Measurements from ENCODE around the gene ACBD4. TPM values are rescaled to one million over a fixed set of nuclear protein-coding genes. Genes with fewer than 3 reads are reported as not detected.

The ACBD4 gene
- total RNA-seq, 2 donors from 2014 or later = 13.0 to 16.6 TPM

DNA sequence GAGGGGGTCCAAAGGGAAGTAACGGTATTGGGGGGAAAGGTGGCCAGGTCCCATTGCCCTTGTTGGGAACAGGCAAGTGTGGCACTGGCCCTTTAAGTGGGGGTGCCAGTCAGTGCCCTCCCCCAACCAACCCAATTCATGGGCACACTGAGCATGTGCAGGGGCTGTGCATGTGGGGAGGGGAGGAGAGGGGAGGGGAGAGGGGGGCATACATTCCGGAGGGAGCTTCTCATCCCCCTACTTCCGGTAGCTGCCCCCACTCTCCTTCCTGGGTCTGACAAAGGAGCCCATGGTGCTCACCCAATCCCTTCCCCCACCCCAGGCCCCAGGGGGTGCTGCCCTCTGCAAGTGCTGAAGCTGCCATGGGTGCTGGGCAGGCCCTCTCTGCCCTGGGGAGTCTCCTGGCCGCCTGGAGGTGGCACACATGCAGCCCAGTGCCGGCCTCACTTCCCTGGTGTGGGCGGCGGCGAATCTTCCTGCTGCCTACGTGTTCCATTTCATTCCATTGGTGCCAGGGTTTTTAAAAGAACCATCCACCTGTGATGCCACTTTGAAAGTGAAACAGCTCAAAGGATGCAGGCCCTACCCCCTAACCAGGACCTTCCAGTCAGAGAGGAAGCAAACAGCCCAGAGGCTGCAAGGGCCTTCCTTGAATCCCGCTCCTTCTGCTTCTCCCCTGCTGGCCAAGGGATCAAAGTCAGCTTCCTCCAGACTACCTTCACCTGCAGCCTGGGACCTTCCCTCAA, 37.2 kb downstream of the ACBD4 start:
- TF ChIP-seq, protein P1, sequence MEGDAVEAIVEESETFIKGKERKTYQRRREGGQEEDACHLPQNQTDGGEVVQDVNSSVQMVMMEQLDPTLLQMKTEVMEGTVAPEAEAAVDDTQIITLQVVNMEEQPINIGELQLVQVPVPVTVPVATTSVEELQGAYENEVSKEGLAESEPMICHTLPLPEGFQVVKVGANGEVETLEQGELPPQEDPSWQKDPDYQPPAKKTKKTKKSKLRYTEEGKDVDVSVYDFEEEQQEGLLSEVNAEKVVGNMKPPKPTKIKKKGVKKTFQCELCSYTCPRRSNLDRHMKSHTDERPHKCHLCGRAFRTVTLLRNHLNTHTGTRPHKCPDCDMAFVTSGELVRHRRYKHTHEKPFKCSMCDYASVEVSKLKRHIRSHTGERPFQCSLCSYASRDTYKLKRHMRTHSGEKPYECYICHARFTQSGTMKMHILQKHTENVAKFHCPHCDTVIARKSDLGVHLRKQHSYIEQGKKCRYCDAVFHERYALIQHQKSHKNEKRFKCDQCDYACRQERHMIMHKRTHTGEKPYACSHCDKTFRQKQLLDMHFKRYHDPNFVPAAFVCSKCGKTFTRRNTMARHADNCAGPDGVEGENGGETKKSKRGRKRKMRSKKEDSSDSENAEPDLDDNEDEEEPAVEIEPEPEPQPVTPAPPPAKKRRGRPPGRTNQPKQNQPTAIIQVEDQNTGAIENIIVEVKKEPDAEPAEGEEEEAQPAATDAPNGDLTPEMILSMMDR (IDR thresholded peaks at IDR 0.05) = no peak
- H3K9ac ChIP-seq (ENCODE audit: low read depth in 2 of 2, low read length in 2 of 2) = peak overlapping the region; percentile 63 to 84
- intact Hi-C loops (cut with DNase I) = no loop called here

DNA sequence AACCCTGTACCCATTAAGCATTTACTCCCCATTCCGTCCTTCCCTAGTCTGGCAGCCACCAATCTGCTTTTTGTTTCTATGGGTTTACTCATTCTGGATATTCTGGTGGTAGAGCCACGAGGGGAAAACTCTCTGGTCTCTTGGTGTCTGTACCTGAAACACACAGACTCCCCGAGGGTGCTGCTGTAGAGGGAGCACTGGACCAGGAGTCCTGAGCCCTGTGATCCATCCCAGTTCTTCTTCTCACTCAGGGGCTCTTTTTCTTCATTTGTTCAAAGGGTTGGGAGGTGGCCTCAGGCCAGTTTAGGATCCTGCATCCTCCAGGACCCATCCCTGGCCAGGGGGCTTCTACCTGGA, 40.2 kb downstream of the ACBD4 start:
- DNase-seq = no peak
- intact Hi-C loops (cut with DNase I) = no loop called here
- H3K27me3 ChIP-seq = no peaks in the 10 kb centered on the region
- H3K9ac ChIP-seq (ENCODE audit: low read depth in 2 of 2, low read length in 2 of 2) = peak overlapping the region in 1 of 2 donors; percentile 7
- H3K4me3 ChIP-seq = no peak overlapping the region
- no peak overlapping the region for H3K27ac ChIP-seq
- TF ChIP-seq, protein P1 (IDR thresholded peaks at IDR 0.05) = no peak
- H3K9me3 ChIP-seq = no peaks in the 10 kb centered on the region
- peaks cover 14% of the 10 kb centered on the region for H3K4me1 ChIP-seq
- no peaks in the 10 kb centered on the region for H3K36me3 ChIP-seq

More for the DNA sequence above, 37.2 kb downstream of the ACBD4 start:
- H3K27me3 ChIP-seq = no peaks in the 10 kb centered on the region
- peaks cover 14% of the 10 kb centered on the region for H3K4me1 ChIP-seq
- DNase-seq = peak; percentile 80
- peak overlapping the region; percentile 70 for H3K27ac ChIP-seq
- H3K36me3 ChIP-seq = no peaks in the 10 kb centered on the region
- H3K9me3 ChIP-seq = no peaks in the 10 kb centered on the region
- H3K4me3 ChIP-seq = no peak overlapping the region

DNA sequence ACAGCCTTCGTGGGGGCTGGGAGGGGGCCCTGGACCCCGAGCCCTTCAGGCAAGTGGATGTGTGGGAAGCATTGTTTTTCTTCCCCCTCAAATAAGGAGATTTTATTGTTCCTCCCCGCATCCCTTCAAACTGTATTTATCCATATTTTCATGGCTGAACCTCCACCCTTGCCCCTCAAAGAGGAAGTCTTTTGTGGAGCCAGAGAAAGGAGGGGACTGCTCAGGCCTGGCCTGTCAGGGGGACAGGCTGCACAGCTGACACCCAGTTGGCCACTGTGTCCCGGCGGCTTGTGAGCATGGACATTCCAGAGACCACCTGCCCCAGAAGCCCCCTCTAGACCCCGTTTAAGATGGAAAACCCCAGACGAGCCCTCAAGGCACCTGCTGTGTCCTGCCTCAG, 42.1 kb downstream of the ACBD4 start:
- TF ChIP-seq, protein P1 (IDR thresholded peaks at IDR 0.05) = no peak
- no peaks in the 10 kb centered on the region for H3K9me3 ChIP-seq
- no peak overlapping the region for H3K9ac ChIP-seq (ENCODE audit: low read depth in 2 of 2, low read length in 2 of 2)
- H3K27ac ChIP-seq = no peak overlapping the region
- no peak overlapping the region for H3K4me3 ChIP-seq
- H3K27me3 ChIP-seq = no peaks in the 10 kb centered on the region
- H3K4me1 ChIP-seq = peaks cover 4% of the 10 kb centered on the region
- no peak for DNase-seq
- H3K36me3 ChIP-seq = no peaks in the 10 kb centered on the region
- intact Hi-C loops (cut with DNase I) = no loop called here

DNA sequence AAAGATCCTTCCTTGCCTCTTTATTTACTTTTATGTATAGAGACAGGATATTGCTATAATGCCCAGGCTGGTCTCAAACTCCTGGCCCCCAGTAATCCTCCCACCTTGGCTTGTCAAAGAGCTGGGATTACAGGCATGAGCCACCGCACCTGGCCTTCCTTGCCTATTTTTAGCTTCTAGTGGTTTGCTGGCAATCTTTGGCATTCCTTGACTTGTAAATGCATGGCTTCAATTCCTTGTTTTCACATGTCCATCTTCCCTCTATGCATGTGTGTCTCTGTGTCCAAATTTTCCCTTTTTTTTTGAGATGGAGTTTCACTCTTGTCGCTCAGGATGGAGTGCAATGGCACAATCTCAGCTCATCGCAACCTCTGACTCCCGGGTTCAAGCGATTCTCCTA, 48.7 kb downstream of the ACBD4 start:
- Histone ChIP-seq H3K27me3 (no peaks in the 10 kb centered on the region), H3K9ac (ENCODE audit: low read depth in 2 of 2, low read length in 2 of 2) (no peak overlapping the region), H3K27ac (no peak overlapping the region), H3K4me3 (no peak overlapping the region), H3K9me3 (no peaks in the 10 kb centered on the region), H3K4me1 (no peaks in the 10 kb centered on the region), H3K36me3 (no peaks in the 10 kb centered on the region)
- TF ChIP-seq, protein P1 (IDR thresholded peaks at IDR 0.05) = no peak
- DNase-seq = no peak
- intact Hi-C loops (cut with DNase I) = no loop called here

DNA sequence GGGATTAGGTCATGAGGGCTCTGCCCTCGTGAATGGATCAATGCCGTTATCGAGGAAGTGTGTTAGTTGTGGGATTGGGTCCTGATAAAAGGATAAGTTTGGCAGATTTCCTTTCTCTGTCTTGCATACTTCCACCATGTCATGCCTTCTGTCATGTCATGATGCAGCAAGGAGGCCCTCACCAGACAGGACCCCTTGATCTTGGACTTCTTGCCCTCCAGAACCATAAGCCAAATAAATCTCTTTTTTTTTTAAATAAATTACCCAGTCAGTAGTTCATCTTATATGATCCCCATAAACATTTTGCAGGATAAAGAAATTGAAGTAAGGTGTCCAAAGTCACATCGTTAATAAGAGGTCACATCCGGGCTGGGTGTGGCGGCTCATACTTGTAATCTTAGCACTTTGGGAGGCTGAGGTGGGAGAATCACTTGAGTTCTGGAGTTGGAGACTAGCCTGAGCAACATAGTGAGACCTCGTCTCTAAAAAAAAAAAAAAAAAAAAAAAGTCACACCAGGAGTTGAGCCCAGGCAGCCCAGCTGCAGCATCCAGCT, 51.4 kb downstream of the ACBD4 start:
- H3K36me3 ChIP-seq = no peaks in the 10 kb centered on the region
- no peak overlapping the region for H3K27ac ChIP-seq
- intact Hi-C loops (cut with DNase I) = no loop called here
- TF ChIP-seq, protein P1 (IDR thresholded peaks at IDR 0.05) = no peak
- H3K27me3 ChIP-seq = no peaks in the 10 kb centered on the region
- no peak for DNase-seq
- no peak overlapping the region for H3K4me3 ChIP-seq
- no peaks in the 10 kb centered on the region for H3K4me1 ChIP-seq
- no peaks in the 10 kb centered on the region for H3K9me3 ChIP-seq
- H3K9ac ChIP-seq (ENCODE audit: low read depth in 2 of 2, low read length in 2 of 2) = no peak overlapping the region
